Loucy (cell line): ENCODE measurements around the gene MAP3K15.

Source experiments
- EZH2phosphoT487 ChIP-seq: fragments of 200-600 bp; IDR thresholded peaks from 2 replicates; pipeline ENCODE4 v1.6.1; 2018; ENCODE audit warnings: antibody characterized with exemption, mild to moderate bottlenecking, moderate library complexity, borderline replicate concordance
- TF ChIP-seq, protein P1 (sequence below): fragments of 200-600 bp; sonication (generic); conservative IDR thresholded peaks from 2 replicates; pipeline ENCODE4 v1.5.1; 2014; ENCODE audit warnings: mild to moderate bottlenecking, antibody characterized with exemption, low read length

GRCh38 chrX:19560611-19561010, 45.3 kb upstream of the MAP3K15 start:
- TF ChIP-seq, protein P1, sequence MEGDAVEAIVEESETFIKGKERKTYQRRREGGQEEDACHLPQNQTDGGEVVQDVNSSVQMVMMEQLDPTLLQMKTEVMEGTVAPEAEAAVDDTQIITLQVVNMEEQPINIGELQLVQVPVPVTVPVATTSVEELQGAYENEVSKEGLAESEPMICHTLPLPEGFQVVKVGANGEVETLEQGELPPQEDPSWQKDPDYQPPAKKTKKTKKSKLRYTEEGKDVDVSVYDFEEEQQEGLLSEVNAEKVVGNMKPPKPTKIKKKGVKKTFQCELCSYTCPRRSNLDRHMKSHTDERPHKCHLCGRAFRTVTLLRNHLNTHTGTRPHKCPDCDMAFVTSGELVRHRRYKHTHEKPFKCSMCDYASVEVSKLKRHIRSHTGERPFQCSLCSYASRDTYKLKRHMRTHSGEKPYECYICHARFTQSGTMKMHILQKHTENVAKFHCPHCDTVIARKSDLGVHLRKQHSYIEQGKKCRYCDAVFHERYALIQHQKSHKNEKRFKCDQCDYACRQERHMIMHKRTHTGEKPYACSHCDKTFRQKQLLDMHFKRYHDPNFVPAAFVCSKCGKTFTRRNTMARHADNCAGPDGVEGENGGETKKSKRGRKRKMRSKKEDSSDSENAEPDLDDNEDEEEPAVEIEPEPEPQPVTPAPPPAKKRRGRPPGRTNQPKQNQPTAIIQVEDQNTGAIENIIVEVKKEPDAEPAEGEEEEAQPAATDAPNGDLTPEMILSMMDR, result no peak
- no peak for TF ChIP-seq EZH2phosphoT487
